ENCODE data around the gene WSCD2. TPM values are rescaled to one million over a fixed set of nuclear protein-coding genes. Genes with fewer than 3 reads are reported as not detected.

Gene WSCD2
- total RNA-seq, 2 experiments from 2014 or later, result not detected

DNA sequence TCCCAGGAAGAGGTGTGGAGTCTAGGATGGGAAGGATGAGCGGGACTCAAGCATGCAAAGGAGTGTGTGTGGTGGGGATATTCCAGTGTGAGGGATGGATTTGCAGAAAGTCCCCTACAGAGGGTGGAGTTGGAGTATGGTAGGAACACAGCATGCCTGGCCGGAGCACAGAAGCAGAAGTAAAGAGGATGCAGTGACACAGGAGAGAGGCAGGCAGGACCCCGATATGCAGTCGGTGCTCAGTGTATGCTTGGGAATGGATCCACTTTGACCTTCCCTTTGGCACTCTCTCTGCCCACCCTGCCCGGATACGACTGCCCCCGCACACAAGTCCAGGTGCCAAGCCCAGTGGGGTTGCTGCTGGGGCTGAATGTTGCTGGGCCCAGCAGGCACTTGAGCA, 21.3 kb downstream of the WSCD2 start:
- Mint-ChIP-seq H3K27ac (no peak overlapping the region), H3K36me3 (ENCODE audit: low read depth) (no peaks in the 10 kb centered on the region), H3K4me1 (ENCODE audit: low read depth) (no peaks in the 10 kb centered on the region), H3K4me3 (no peak overlapping the region), H3K27me3 (peaks cover 51% of the 10 kb centered on the region), H3K9me3 (no peaks in the 10 kb centered on the region)
- Histone ChIP-seq H3K27me3 (ENCODE audit: control insufficient read depth in 1 of 2, insufficient read depth in 2 of 2, low read length in 2 of 2) (peaks cover 0 to 2% of the 10 kb centered on the region in 2 experiments), H3K9me3 (ENCODE audit: control insufficient read depth in 1 of 2, insufficient read depth in 1 of 2, low read length in 2 of 2) (peaks cover 0 to 5% of the 10 kb centered on the region in 2 experiments), H3K36me3 (ENCODE audit: insufficient read depth, low read length) (no peaks in the 10 kb centered on the region), H3K4me3 (ENCODE audit: low read length) (no peak overlapping the region), H3K27ac (ENCODE audit: low read depth in 1 of 2, low read length in 2 of 2) (no peak overlapping the region), H3K4me1 (ENCODE audit: insufficient read depth, low read length) (no peaks in the 10 kb centered on the region)
- intact Hi-C loops (cut with DNase I, micrococcal nuclease), result no loop called here
- POLR2A ChIA-PET, result no interaction called here
- no peak for DNase-seq
- CTCF ChIA-PET, result no interaction called here
- TF ChIP-seq CTCF (IDR thresholded peaks at IDR 0.05), result no peak
- no peak for ATAC-seq (ENCODE audit: poor library complexity)

- H3K4me1 ChIP-seq (ENCODE audit: insufficient read depth, low read length), result no peaks in the 10 kb centered on the region
- peaks cover 0 to 5% of the 10 kb centered on the region in 2 experiments for H3K9me3 ChIP-seq (ENCODE audit: control insufficient read depth in 1 of 2, insufficient read depth in 1 of 2, low read length in 2 of 2)
- H3K27me3 Mint-ChIP-seq, result peaks cover 43% of the 10 kb centered on the region
- no peaks in the 10 kb centered on the region for H3K36me3 ChIP-seq (ENCODE audit: insufficient read depth, low read length)
- no peak overlapping the region for H3K4me3 Mint-ChIP-seq
- no peak overlapping the region for H3K27ac ChIP-seq (ENCODE audit: low read depth in 1 of 2, low read length in 2 of 2)
- ATAC-seq (ENCODE audit: poor library complexity), result no peak
- no peaks in the 10 kb centered on the region for H3K36me3 Mint-ChIP-seq (ENCODE audit: low read depth)
- H3K4me1 Mint-ChIP-seq (ENCODE audit: low read depth), result no peaks in the 10 kb centered on the region
- no peak overlapping the region for H3K27ac Mint-ChIP-seq
- intact Hi-C loops (cut with DNase I, micrococcal nuclease), result no loop called here
- POLR2A ChIA-PET, result no interaction called here
- H3K4me3 ChIP-seq (ENCODE audit: low read length), result no peak overlapping the region
- no peak for TF ChIP-seq CTCF (IDR thresholded peaks at IDR 0.05)
- DNase-seq, result no peak
- H3K9me3 Mint-ChIP-seq, result no peaks in the 10 kb centered on the region
- H3K27me3 ChIP-seq (ENCODE audit: control insufficient read depth in 1 of 2, insufficient read depth in 2 of 2, low read length in 2 of 2), result peaks cover 0 to 2% of the 10 kb centered on the region in 2 experiments
- CTCF ChIA-PET, result no interaction called here
These were observed 22.6 kb downstream of the WSCD2 start for GRCh38 chr12:108151533-108152169.

GRCh38 chr12:108152170-108152538, 23.1 kb downstream of the WSCD2 start:
- intact Hi-C loops (cut with DNase I, micrococcal nuclease), result no loop called here
- Mint-ChIP-seq H3K9me3 (no peaks in the 10 kb centered on the region), H3K27ac (no peak overlapping the region), H3K4me3 (no peak overlapping the region), H3K4me1 (ENCODE audit: low read depth) (no peaks in the 10 kb centered on the region), H3K27me3 (peaks cover 43% of the 10 kb centered on the region), H3K36me3 (ENCODE audit: low read depth) (no peaks in the 10 kb centered on the region)
- no peak for DNase-seq
- Histone ChIP-seq H3K36me3 (ENCODE audit: insufficient read depth, low read length) (no peaks in the 10 kb centered on the region), H3K9me3 (ENCODE audit: control insufficient read depth in 1 of 2, insufficient read depth in 1 of 2, low read length in 2 of 2) (peaks cover 0 to 5% of the 10 kb centered on the region in 2 experiments), H3K4me1 (ENCODE audit: insufficient read depth, low read length) (no peaks in the 10 kb centered on the region), H3K4me3 (ENCODE audit: low read length) (no peak overlapping the region), H3K27me3 (ENCODE audit: control insufficient read depth in 1 of 2, insufficient read depth in 2 of 2, low read length in 2 of 2) (peaks cover 0 to 2% of the 10 kb centered on the region in 2 experiments), H3K27ac (ENCODE audit: low read depth in 1 of 2, low read length in 2 of 2) (no peak overlapping the region)
- no peak for TF ChIP-seq CTCF (IDR thresholded peaks at IDR 0.05)
- CTCF ChIA-PET, result no interaction called here
- POLR2A ChIA-PET, result no interaction called here
- ATAC-seq (ENCODE audit: poor library complexity), result no peak

Measured in CD4-positive, alpha-beta T cell (primary cell).